Trophoblast cell (in vitro differentiated cells and primary cell): Measurements from ENCODE around the gene MVK.

Source experiments
- DNase-seq, 2 donors: peaks; one replicate each; pipeline ENCODE4 v3.0.0-alpha.2; 2016
- H2AFZ ChIP-seq: 2 replicates; pipeline ENCODE4 v1.6.1; 2013; ENCODE audit warnings: low read length, moderate library complexity, mild to moderate bottlenecking; ENCODE audit not compliant: insufficient read depth, poor library complexity
- H2AK5ac ChIP-seq: 2 replicates; pipeline ENCODE4 v1.6.1; 2013; ENCODE audit warnings: mild to moderate bottlenecking, low read length
- H2BK120ac ChIP-seq: 2 replicates; pipeline ENCODE4 v1.6.1; 2013; ENCODE audit warnings: low read length, mild to moderate bottlenecking, moderate library complexity; ENCODE audit not compliant: insufficient read depth, poor library complexity
- H2BK12ac ChIP-seq: 2 replicates; pipeline ENCODE4 v1.6.1; 2013; ENCODE audit warnings: mild to moderate bottlenecking, low read length, moderate library complexity
- H2BK5ac ChIP-seq: 2 replicates; pipeline ENCODE4 v1.6.1; 2013; ENCODE audit warnings: low read length, low read depth, moderate library complexity, mild to moderate bottlenecking; ENCODE audit not compliant: poor library complexity
- H3K14ac ChIP-seq: 2 replicates; pipeline ENCODE4 v1.6.1; 2013; ENCODE audit warnings: mild to moderate bottlenecking, low read length
- H3K18ac ChIP-seq: 2 replicates; pipeline ENCODE4 v1.6.1; 2013; ENCODE audit warnings: mild to moderate bottlenecking, low read length
- H3K23ac ChIP-seq: 2 replicates; pipeline ENCODE4 v1.6.1; 2013; ENCODE audit warnings: low read length
- H3K27ac ChIP-seq: 2 replicates; pipeline ENCODE4 v1.5.1; 2013; ENCODE audit warnings: low read depth, mild to moderate bottlenecking, inconsistent platforms, low read length, moderate library complexity
- H3K27me3 ChIP-seq: 2 replicates; pipeline ENCODE4 v1.6.1; 2013; ENCODE audit warnings: inconsistent platforms, mild to moderate bottlenecking, low read length, moderate library complexity; ENCODE audit not compliant: insufficient read depth
- H3K36me3 ChIP-seq, 2 experiments: 1 replicate in 1 of 2; 2 replicates in 1 of 2; pipeline ENCODE4 v1.6.1; 2013; ENCODE audit warnings: low read length in 2 of 2, mild to moderate bottlenecking in 2 of 2, moderate library complexity in 1 of 2; ENCODE audit not compliant: insufficient read depth in 2 of 2, control insufficient read depth in 1 of 2
- H3K4ac ChIP-seq: 2 replicates; pipeline ENCODE4 v1.6.1; 2013; ENCODE audit warnings: low read depth, mild to moderate bottlenecking, low read length, moderate library complexity
- H3K4me1 ChIP-seq, 2 experiments: 1 replicate in 1 of 2; 2 replicates in 1 of 2; pipeline ENCODE4 v1.6.1; 2013; ENCODE audit warnings: low read length in 2 of 2, mild to moderate bottlenecking in 2 of 2, moderate library complexity in 1 of 2; ENCODE audit not compliant: insufficient read depth in 2 of 2, control insufficient read depth in 1 of 2
- H3K4me2 ChIP-seq: 2 replicates; pipeline ENCODE4 v1.6.1; 2013; ENCODE audit warnings: inconsistent platforms, mild to moderate bottlenecking, low read length, moderate library complexity
- H3K4me3 ChIP-seq: 2 replicates; pipeline ENCODE4 v1.5.1; 2013; ENCODE audit warnings: mild to moderate bottlenecking, low read depth, low read length, inconsistent platforms
- H3K79me1 ChIP-seq: one replicate; pipeline ENCODE4 v1.6.1; 2013; ENCODE audit warnings: low read length
- H3K79me2 ChIP-seq: 2 replicates; pipeline ENCODE4 v1.6.1; 2013; ENCODE audit warnings: low read length, mild to moderate bottlenecking; ENCODE audit not compliant: control insufficient read depth, insufficient read depth, poor library complexity
- H3K9ac ChIP-seq: 2 replicates; pipeline ENCODE4 v1.6.1; 2013; ENCODE audit warnings: mild to moderate bottlenecking, low read length
- H3K9me3 ChIP-seq: 2 replicates; pipeline ENCODE4 v1.6.1; 2013; ENCODE audit warnings: low read depth, mild to moderate bottlenecking, control low read depth, inconsistent platforms, low read length; ENCODE audit not compliant: insufficient read depth
- H4K12ac ChIP-seq: 2 replicates; pipeline ENCODE4 v1.6.1; 2013; ENCODE audit warnings: low read depth, mild to moderate bottlenecking, low read length, moderate library complexity
- H4K8ac ChIP-seq: 2 replicates; pipeline ENCODE4 v1.6.1; 2013; ENCODE audit warnings: low read depth, mild to moderate bottlenecking, low read length, moderate library complexity
- H4K91ac ChIP-seq: one replicate; pipeline ENCODE4 v1.6.1; 2013; ENCODE audit warnings: low read depth, mild to moderate bottlenecking, low read length, moderate library complexity
- WGBS: extraction: QIAGEN DNeasy Blood & Tissue Kit; methylation state at CpG from one replicate; pipeline ENCODE4 v1.1.7; 2013; ENCODE audit warnings: missing lambda C conversion rate; ENCODE audit not compliant: insufficient read length, insufficient coverage; ENCODE audit errors: extremely low coverage; 5-methylcytosine and 5-hydroxymethylcytosine counted together

Gene MVK

DNA sequence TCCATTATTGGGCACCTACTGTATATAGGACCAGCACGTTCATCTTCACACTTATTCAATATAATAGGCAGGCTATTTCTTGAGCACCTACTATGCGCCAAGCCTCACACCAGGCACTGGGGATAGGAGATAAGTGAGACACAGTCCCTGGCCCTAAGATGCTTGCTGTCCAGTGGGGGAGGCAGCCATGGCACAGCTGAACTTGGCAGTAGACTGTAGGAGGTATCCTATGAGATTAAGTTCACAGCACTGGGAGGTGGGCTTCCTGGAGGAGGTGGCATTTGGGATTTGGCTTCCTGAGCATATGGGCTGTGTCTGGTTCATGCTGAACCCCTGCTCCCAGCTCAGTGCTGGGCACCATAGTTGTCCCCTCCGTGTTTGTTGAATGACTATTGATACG, 65.1 kb downstream of the MVK start:
- H3K14ac ChIP-seq, result no peak overlapping the region
- no peak overlapping the region for H4K12ac ChIP-seq
- no peak overlapping the region for H2BK12ac ChIP-seq
- no peak overlapping the region for H2AK5ac ChIP-seq
- no peak overlapping the region for H2BK120ac ChIP-seq
- no peaks in the 10 kb centered on the region for H3K4me1 ChIP-seq
- H2AFZ ChIP-seq, result no peak overlapping the region
- no peak overlapping the region for H3K23ac ChIP-seq
- no peak overlapping the region for H3K4me2 ChIP-seq
- no peaks in the 10 kb centered on the region for H3K79me2 ChIP-seq
- H3K4ac ChIP-seq, result no peak overlapping the region
- no peak for DNase-seq
- no peaks in the 10 kb centered on the region for H3K27me3 ChIP-seq
- no peaks in the 10 kb centered on the region for H3K79me1 ChIP-seq
- H3K36me3 ChIP-seq, result no peaks in the 10 kb centered on the region
- no CpG with 5 or more reads among the region's 4 CpGs for WGBS
- H3K27ac ChIP-seq, result no peak overlapping the region
- H3K9ac ChIP-seq, result no peak overlapping the region
- no peak overlapping the region for H2BK5ac ChIP-seq
- H4K8ac ChIP-seq, result no peak overlapping the region
- no peak overlapping the region for H3K18ac ChIP-seq
- no peak overlapping the region for H4K91ac ChIP-seq
- peaks cover 16% of the 10 kb centered on the region for H3K9me3 ChIP-seq
- no peak overlapping the region for H3K4me3 ChIP-seq

DNA sequence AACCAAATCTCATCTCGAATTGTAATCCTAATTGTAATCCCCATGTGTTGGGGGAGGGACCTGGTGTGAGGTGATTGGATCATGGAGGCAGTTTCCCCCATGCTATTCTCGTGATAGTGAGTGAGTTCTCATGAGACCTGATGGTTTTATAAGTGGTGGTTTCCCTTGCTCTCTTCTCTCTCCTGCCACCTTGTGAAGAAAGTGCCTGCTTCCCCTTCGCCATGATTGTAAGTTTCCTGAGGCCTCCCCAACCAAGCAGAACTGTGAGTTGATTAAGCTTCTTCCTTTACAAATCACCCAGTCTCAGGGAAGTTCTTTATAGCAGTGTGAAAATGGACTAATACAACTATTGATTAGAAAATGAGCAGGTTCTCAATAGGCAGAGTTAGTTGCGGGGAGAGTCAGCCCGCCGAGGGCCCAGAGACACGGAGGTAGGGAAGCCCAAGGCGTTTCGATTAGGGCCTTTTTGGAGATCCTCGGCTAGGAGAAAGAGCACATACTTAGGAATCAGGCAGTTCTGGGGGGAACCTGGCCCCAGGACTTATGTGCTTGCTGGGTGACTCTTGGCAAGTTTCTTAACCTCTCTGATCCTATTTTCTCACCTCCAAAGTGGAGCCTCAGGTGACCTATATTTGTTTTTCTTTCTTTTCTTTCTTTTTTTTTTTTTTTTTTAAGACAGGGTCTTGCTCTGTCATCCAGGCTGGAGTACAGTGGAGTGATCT, 65.7 kb downstream of the MVK start:
- Histone ChIP-seq H3K18ac (no peak overlapping the region), H3K14ac (no peak overlapping the region), H3K36me3 (no peaks in the 10 kb centered on the region), H4K12ac (no peak overlapping the region), H2BK120ac (no peak overlapping the region), H3K4me2 (no peak overlapping the region), H2BK5ac (no peak overlapping the region), H2AFZ (no peak overlapping the region), H3K79me2 (no peaks in the 10 kb centered on the region), H3K27me3 (no peaks in the 10 kb centered on the region), H3K9me3 (peaks cover 12% of the 10 kb centered on the region), H3K79me1 (no peaks in the 10 kb centered on the region), H3K4me3 (no peak overlapping the region), H3K27ac (no peak overlapping the region), H2AK5ac (no peak overlapping the region), H3K9ac (no peak overlapping the region), H4K8ac (no peak overlapping the region), H2BK12ac (no peak overlapping the region), H3K23ac (no peak overlapping the region), H4K91ac (no peak overlapping the region), H3K4ac (no peak overlapping the region), H3K4me1 (no peaks in the 10 kb centered on the region)
- DNase-seq, result no peak
- WGBS, result no CpG with 5 or more reads among the region's 10 CpGs

DNA sequence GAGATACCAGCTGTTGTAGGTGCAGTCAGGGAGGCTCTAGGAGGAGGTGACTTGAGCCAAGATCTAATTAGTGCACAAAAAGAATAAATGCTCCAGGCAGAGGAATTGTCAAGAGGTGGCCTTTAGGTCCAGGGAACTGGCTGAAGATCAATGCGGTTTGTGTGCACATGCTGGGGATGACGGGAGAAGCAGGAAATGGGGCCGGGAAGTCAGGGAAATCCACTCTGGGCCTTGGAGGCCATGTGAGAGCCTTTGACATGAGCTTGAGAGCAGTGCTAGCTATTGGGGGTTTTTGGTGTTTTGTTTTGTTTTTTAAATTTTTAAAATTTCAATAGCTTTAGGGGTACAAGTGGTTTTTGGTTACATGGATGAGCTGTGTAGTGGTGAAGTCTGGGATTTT, 67.4 kb downstream of the MVK start:
- H3K79me2 ChIP-seq, result no peaks in the 10 kb centered on the region
- H3K27me3 ChIP-seq, result no peaks in the 10 kb centered on the region
- no peak overlapping the region for H2AFZ ChIP-seq
- H2BK12ac ChIP-seq, result no peak overlapping the region
- H3K9ac ChIP-seq, result no peak overlapping the region
- no peak overlapping the region for H3K18ac ChIP-seq
- no peak overlapping the region for H4K12ac ChIP-seq
- no peak for DNase-seq
- no peaks in the 10 kb centered on the region for H3K79me1 ChIP-seq
- peaks cover 3% of the 10 kb centered on the region for H3K9me3 ChIP-seq
- no peak overlapping the region for H3K14ac ChIP-seq
- no peaks in the 10 kb centered on the region for H3K36me3 ChIP-seq
- no peak overlapping the region for H4K8ac ChIP-seq
- no peak overlapping the region for H3K4ac ChIP-seq
- H3K23ac ChIP-seq, result no peak overlapping the region
- H3K4me1 ChIP-seq, result no peaks in the 10 kb centered on the region
- H2AK5ac ChIP-seq, result no peak overlapping the region
- no peak overlapping the region for H2BK120ac ChIP-seq
- H4K91ac ChIP-seq, result no peak overlapping the region
- WGBS, result no CpG with 5 or more reads among the region's 3 CpGs
- H3K4me2 ChIP-seq, result no peak overlapping the region
- no peak overlapping the region for H3K27ac ChIP-seq
- H3K4me3 ChIP-seq, result no peak overlapping the region
- no peak overlapping the region for H2BK5ac ChIP-seq

DNA sequence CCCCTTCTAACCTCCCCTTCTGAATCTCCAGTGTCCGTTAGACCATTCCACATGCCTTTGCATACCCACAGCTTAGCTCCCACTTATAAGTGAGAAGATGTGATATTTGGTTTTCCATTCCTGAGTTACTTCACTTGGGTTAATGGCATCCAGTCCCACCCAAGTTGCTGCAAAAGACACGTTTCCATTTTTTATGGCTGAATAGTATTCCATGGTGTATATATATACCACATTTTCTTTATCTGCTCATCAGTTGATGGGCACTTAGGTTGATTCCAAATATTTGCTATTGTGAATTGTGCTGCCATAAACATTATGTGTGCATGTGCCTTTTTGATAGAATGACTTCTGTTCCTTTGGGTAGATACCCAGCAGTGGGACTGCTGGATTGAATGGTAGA, 67.8 kb downstream of the MVK start:
- no CpG with 5 or more reads among the region's 2 CpGs for WGBS
- no peak overlapping the region for H2AK5ac ChIP-seq
- H3K79me1 ChIP-seq, result no peaks in the 10 kb centered on the region
- H3K4me2 ChIP-seq, result no peak overlapping the region
- no peak overlapping the region for H2AFZ ChIP-seq
- H3K4me3 ChIP-seq, result no peak overlapping the region
- H3K4ac ChIP-seq, result no peak overlapping the region
- no peaks in the 10 kb centered on the region for H3K27me3 ChIP-seq
- no peak for DNase-seq
- no peaks in the 10 kb centered on the region for H3K4me1 ChIP-seq
- no peak overlapping the region for H3K14ac ChIP-seq
- H3K9me3 ChIP-seq, result peaks cover 3% of the 10 kb centered on the region
- H4K8ac ChIP-seq, result no peak overlapping the region
- no peaks in the 10 kb centered on the region for H3K79me2 ChIP-seq
- no peak overlapping the region for H3K23ac ChIP-seq
- H4K12ac ChIP-seq, result no peak overlapping the region
- no peak overlapping the region for H3K27ac ChIP-seq
- no peak overlapping the region for H2BK5ac ChIP-seq
- H4K91ac ChIP-seq, result no peak overlapping the region
- H3K9ac ChIP-seq, result no peak overlapping the region
- no peak overlapping the region for H2BK12ac ChIP-seq
- H3K36me3 ChIP-seq, result no peaks in the 10 kb centered on the region
- no peak overlapping the region for H3K18ac ChIP-seq
- H2BK120ac ChIP-seq, result no peak overlapping the region
